ENCODE results near the gene PRR36. TPM values are rescaled to one million over a fixed set of nuclear protein-coding genes. Genes with fewer than 3 reads are reported as not detected.
A peak's percentile ranks its signal among the peaks of the same experiment; 100 is the strongest.

The PRR36 gene
- total RNA-seq, 1 donor from 2014 or later = 0.07 TPM

DNA sequence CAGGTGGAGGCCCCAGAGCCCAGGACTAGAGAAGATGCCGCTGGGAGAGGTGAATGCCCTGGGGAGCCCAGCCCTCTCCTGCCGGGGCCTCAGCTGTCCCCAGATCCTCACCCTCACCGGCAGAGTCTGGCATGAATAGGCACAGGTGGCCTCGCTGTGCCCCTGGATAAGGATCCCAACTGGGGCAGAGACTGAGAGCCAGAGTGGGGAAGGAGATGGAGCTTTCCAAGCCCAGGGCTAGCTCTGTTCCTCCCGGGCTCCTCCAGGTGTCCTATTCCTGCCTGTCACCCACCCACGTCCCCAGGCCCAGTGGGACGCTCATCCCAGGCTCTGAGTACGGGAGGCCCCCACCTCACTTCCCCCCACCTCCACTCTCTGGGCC is 16.5 kb downstream of the PRR36 start:
- Histone ChIP-seq H3K4me2 (peak overlapping the region; percentile 77), H2AFZ (replicated peaks) (peak overlapping the region; percentile 51)
- peaks cover 24% of the 10 kb centered on the region for H3K27me3 Mint-ChIP-seq (ENCODE audit: insufficient read depth, low read depth)

DNA sequence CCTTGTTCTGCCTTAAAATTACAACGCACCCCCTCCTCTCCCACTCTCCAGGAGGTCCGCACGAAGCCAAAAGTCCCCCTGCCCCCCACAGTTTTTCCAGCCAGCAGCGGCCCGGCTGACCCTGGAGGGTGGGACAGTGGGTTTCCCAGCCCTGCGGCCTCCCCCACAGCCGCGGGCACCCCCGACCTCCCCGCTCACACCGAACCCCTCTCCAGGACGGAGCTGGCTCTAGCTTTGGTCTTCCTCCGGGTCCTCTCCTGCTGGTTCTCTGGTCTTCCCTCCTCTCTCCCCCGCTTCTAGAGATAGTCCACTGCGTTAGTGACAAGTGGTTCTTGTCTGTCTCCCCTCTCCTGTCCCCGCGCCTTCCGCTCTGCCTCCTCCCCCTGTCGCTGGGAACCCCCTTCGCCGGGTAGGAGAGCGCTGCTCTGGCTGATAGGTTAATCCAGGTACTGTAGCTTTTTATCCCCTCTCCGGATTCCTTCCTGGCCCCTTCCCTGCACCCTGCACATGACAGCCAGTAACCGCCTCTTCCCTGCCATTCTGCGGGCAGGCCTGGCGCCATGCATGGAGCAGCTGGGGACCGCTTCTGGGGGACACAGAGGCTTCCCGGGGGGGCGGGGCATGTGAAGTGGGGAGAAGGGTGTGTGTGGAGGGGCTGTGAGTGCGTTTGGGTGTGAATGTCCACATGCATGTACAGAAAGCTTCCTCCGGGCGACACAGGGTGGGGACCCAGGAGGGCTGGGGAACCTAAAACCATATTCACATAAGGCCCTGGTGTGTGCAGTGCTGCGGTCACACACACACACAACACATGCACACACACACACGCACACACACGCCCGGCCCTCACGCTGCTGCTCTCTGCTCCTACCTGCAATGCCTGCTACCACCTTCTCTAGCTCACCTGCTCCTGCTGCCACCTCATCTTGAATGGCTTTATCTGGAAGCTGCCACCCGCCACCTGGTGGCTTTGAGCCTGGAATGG is 17.2 kb downstream of the PRR36 start:
- no peaks in the 10 kb centered on the region for H3K36me3 Mint-ChIP-seq
- H3K27me3 ChIP-seq = peaks cover 73% of the 10 kb centered on the region
- H3K4me3 ChIP-seq = no peak overlapping the region
- no peak overlapping the region for H3K4me2 ChIP-seq
- H3K9me3 Mint-ChIP-seq = no peaks in the 10 kb centered on the region
- H3K27me3 Mint-ChIP-seq (ENCODE audit: insufficient read depth, low read depth) = peaks cover 22% of the 10 kb centered on the region
- no peak overlapping the region for H3K9ac ChIP-seq
- no peak overlapping the region for H3K27ac ChIP-seq
- H3K4me3 Mint-ChIP-seq = no peak overlapping the region
- peaks cover 20% of the 10 kb centered on the region for H3F3A ChIP-seq (ENCODE audit: low read depth)
- H3K79me2 ChIP-seq (ENCODE audit: low read depth) = no peaks in the 10 kb centered on the region
- H4K20me1 ChIP-seq (ENCODE audit: low read depth) = peaks cover 29% of the 10 kb centered on the region
- DNase-seq (ENCODE audit: low spot score) = no peak
- peaks cover 13% of the 10 kb centered on the region for H3K4me1 Mint-ChIP-seq
- TF ChIP-seq EZH2phosphoT487 (IDR thresholded peaks at IDR 0.05) (no peak), EZH2 (IDR thresholded peaks at IDR 0.05) (no peak)
- TF ChIP-seq, protein P1, sequence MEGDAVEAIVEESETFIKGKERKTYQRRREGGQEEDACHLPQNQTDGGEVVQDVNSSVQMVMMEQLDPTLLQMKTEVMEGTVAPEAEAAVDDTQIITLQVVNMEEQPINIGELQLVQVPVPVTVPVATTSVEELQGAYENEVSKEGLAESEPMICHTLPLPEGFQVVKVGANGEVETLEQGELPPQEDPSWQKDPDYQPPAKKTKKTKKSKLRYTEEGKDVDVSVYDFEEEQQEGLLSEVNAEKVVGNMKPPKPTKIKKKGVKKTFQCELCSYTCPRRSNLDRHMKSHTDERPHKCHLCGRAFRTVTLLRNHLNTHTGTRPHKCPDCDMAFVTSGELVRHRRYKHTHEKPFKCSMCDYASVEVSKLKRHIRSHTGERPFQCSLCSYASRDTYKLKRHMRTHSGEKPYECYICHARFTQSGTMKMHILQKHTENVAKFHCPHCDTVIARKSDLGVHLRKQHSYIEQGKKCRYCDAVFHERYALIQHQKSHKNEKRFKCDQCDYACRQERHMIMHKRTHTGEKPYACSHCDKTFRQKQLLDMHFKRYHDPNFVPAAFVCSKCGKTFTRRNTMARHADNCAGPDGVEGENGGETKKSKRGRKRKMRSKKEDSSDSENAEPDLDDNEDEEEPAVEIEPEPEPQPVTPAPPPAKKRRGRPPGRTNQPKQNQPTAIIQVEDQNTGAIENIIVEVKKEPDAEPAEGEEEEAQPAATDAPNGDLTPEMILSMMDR (IDR thresholded peaks at IDR 0.05) = no peak
- peaks cover 10% of the 10 kb centered on the region for H3K4me1 ChIP-seq
- no peaks in the 10 kb centered on the region for H3K36me3 ChIP-seq
- no peaks in the 10 kb centered on the region for H3K9me3 ChIP-seq (ENCODE audit: low read depth)
- no peak overlapping the region for H3K27ac Mint-ChIP-seq
- no peak overlapping the region for H2AFZ ChIP-seq (replicated peaks)

More for the DNA sequence above, 16.5 kb downstream of the PRR36 start:
- Mint-ChIP-seq H3K27ac (no peak overlapping the region), H3K36me3 (no peaks in the 10 kb centered on the region), H3K9me3 (no peaks in the 10 kb centered on the region), H3K4me3 (no peak overlapping the region), H3K4me1 (peaks cover 10% of the 10 kb centered on the region)
- Histone ChIP-seq H3K27me3 (peaks cover 78% of the 10 kb centered on the region), H3K27ac (no peak overlapping the region), H3K9me3 (ENCODE audit: low read depth) (no peaks in the 10 kb centered on the region), H3K4me3 (peak overlapping the region; percentile 47), H3K36me3 (no peaks in the 10 kb centered on the region), H3F3A (ENCODE audit: low read depth) (peaks cover 23% of the 10 kb centered on the region), H3K79me2 (ENCODE audit: low read depth) (no peaks in the 10 kb centered on the region), H4K20me1 (ENCODE audit: low read depth) (peaks cover 31% of the 10 kb centered on the region), H3K9ac (no peak overlapping the region), H3K4me1 (peaks cover 12% of the 10 kb centered on the region)
- no peak for DNase-seq (ENCODE audit: low spot score)
- TF ChIP-seq EZH2phosphoT487 (IDR thresholded peaks at IDR 0.05) (no peak), EZH2 (IDR thresholded peaks at IDR 0.05) (peak; percentile 18)

DNA sequence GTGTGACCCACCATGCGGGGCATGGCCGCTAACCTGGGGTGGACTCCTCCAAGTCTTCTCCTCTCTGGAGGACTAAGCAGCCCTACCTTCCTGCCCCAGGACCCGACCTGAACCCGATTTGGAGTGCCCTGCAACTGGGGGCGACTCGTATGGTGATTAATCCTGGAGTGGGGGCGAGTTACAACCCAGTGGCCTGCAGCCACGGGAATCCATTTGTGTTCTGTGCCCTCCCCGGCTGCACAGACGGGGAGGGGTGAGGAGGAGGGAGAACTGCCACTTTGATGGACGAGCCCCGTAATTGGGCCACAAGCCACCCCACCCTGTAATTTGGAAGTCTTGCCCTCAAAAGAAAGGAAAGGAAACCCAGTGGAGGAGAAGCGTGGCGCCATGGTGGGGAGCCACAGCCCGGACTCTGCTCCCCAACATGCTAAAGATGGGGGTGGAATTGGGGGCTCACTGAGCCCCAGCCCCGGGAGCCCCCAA is 18.0 kb downstream of the PRR36 start:
- no peaks in the 10 kb centered on the region for H3K36me3 Mint-ChIP-seq
- H3K79me2 ChIP-seq (ENCODE audit: low read depth) = no peaks in the 10 kb centered on the region
- H3K9me3 Mint-ChIP-seq = no peaks in the 10 kb centered on the region
- no peak overlapping the region for H2AFZ ChIP-seq (replicated peaks)
- no peak for TF ChIP-seq EZH2 (IDR thresholded peaks at IDR 0.05)
- no peak for TF ChIP-seq EZH2phosphoT487 (IDR thresholded peaks at IDR 0.05)
- peaks cover 21% of the 10 kb centered on the region for H4K20me1 ChIP-seq (ENCODE audit: low read depth)
- H3K27me3 ChIP-seq = peaks cover 65% of the 10 kb centered on the region
- no peak overlapping the region for H3K4me2 ChIP-seq
- H3K27ac ChIP-seq = no peak overlapping the region
- no peak overlapping the region for H3K9ac ChIP-seq
- H3K4me3 Mint-ChIP-seq = no peak overlapping the region
- H3K27ac Mint-ChIP-seq = no peak overlapping the region
- peaks cover 18% of the 10 kb centered on the region for H3K27me3 Mint-ChIP-seq (ENCODE audit: insufficient read depth, low read depth)
- no peak overlapping the region for H3K4me3 ChIP-seq
- H3K4me1 ChIP-seq = peaks cover 6% of the 10 kb centered on the region
- DNase-seq (ENCODE audit: low spot score) = no peak
- H3K4me1 Mint-ChIP-seq = peaks cover 13% of the 10 kb centered on the region
- H3K36me3 ChIP-seq = no peaks in the 10 kb centered on the region
- no peaks in the 10 kb centered on the region for H3K9me3 ChIP-seq (ENCODE audit: low read depth)
- peaks cover 12% of the 10 kb centered on the region for H3F3A ChIP-seq (ENCODE audit: low read depth)

DNA sequence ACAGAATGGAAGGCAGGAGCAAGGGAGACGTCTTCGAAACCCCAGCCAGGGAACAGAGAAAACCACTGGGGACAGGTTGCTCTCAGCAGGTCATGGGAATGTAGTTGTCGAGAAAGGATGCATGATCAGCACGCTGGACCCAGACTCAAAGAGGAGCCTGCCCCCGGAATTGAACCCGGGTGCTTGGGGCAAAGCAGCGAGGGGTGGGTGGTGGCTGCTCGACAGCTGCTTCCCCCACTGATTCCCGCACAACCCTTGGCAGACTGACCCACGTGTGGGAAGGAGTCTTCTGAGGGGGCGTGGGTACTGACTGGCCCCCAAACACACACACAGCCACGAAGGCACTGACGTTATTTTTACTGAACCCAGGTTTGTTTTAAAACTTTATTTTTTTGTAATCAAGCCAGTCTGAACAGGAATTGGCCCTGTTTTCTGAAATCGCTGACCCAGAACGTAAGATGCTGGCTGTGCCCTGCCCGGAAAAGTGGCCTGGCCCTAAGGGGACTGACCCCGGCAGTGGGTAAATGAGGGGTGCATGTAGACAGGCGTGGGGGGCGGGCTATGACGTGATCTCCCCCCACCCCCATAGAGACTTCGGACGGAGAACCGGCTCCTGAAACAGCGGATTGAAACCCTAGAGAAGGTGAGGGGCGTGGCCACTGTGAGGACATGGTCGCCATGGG is 18.6 kb downstream of the PRR36 start:
- Histone ChIP-seq H2AFZ (replicated peaks) (no peak overlapping the region), H3K9ac (no peak overlapping the region), H4K20me1 (ENCODE audit: low read depth) (peaks cover 18% of the 10 kb centered on the region), H3K4me3 (no peak overlapping the region), H3K27me3 (peaks cover 59% of the 10 kb centered on the region), H3K4me1 (peaks cover 6% of the 10 kb centered on the region), H3K27ac (no peak overlapping the region), H3K4me2 (no peak overlapping the region), H3K9me3 (ENCODE audit: low read depth) (no peaks in the 10 kb centered on the region), H3K79me2 (ENCODE audit: low read depth) (no peaks in the 10 kb centered on the region), H3F3A (ENCODE audit: low read depth) (peaks cover 9% of the 10 kb centered on the region), H3K36me3 (no peaks in the 10 kb centered on the region)
- TF ChIP-seq, protein P1 (IDR thresholded peaks at IDR 0.05) = no peak
- TF ChIP-seq EZH2 (IDR thresholded peaks at IDR 0.05) = no peak
- TF ChIP-seq EZH2phosphoT487 (IDR thresholded peaks at IDR 0.05) = no peak
- Mint-ChIP-seq H3K27me3 (ENCODE audit: insufficient read depth, low read depth) (peaks cover 15% of the 10 kb centered on the region), H3K9me3 (no peaks in the 10 kb centered on the region), H3K4me3 (no peak overlapping the region), H3K27ac (no peak overlapping the region), H3K4me1 (peaks cover 13% of the 10 kb centered on the region), H3K36me3 (no peaks in the 10 kb centered on the region)
- DNase-seq (ENCODE audit: low spot score) = no peak

Data from neural progenitor cell (in vitro differentiated cells).